Suprapubic skin (tissue), 4 donors: ENCODE measurements around the gene CD48. TPM values are rescaled to one million over a fixed set of nuclear protein-coding genes. Genes with fewer than 3 reads are reported as not detected.

ENCODE experiments used
- DNase-seq, 2 donors: peaks; one replicate each; pipeline ENCODE4 v3.0.0-alpha.2; 2019; ENCODE audit warnings: low spot score in 2 of 2
- H3K27ac ChIP-seq: fragments of 200-600 bp; sonication (generic); one replicate; pipeline ENCODE4 v1.5.1; 2019
- H3K27me3 ChIP-seq: fragments of 200-600 bp; sonication (generic); one replicate; pipeline ENCODE4 v1.5.1; 2019
- H3K36me3 ChIP-seq: fragments of 200-600 bp; sonication (generic); one replicate; pipeline ENCODE4 v1.5.1; 2019
- H3K4me1 ChIP-seq: fragments of 200-600 bp; sonication (generic); one replicate; pipeline ENCODE4 v1.5.1; 2019
- H3K4me3 ChIP-seq: fragments of 200-600 bp; sonication (generic); one replicate; pipeline ENCODE4 v1.5.1; 2019; ENCODE audit warnings: mild to moderate bottlenecking
- H3K9me3 ChIP-seq: fragments of 200-600 bp; sonication (generic); one replicate; pipeline ENCODE4 v1.5.1; 2019
- CTCF ChIP-seq, 2 donors: fragments of 200-600 bp in 1 of 2; fragments of 450-650 bp in 1 of 2; sonication (generic) in 1 of 2; IDR thresholded peaks; one replicate each; pipeline ENCODE4 v1.5.1; 2016 to 2019; ENCODE audit warnings: antibody characterized with exemption in 2 of 2, mild to moderate bottlenecking in 1 of 2, moderate library complexity in 1 of 2
- EP300 ChIP-seq: sonication (generic); formaldehyde crosslinking; IDR thresholded peaks from one replicate; pipeline ENCODE4 v1.6.1; 2017; ENCODE audit warnings: antibody characterized with exemption
- POLR2A ChIP-seq, 2 donors: fragments of 450-650 bp; IDR thresholded peaks; one replicate each; pipeline ENCODE4 v1.6.1; 2017; ENCODE audit warnings: antibody characterized with exemption in 2 of 2, mild to moderate bottlenecking in 2 of 2, moderate library complexity in 2 of 2
- POLR2AphosphoS5 ChIP-seq, 3 donors: sonication (generic); formaldehyde crosslinking; IDR thresholded peaks; one replicate each; pipeline ENCODE4 v1.6.1; 2017; ENCODE audit warnings: antibody characterized with exemption in 3 of 3
- WGBS: methylation state at CpG from one replicate; pipeline ENCODE4 v1.1.5; 2018; 5-methylcytosine and 5-hydroxymethylcytosine counted together
- total RNA-seq, 4 donors: library from RNA; depleted of rRNA; stranded (reverse); fragments of >200 nt; gene quantifications; one replicate each; pipeline ENCODE4 v1.1.0, GENCODE V29; 2016

Gene CD48
- total RNA-seq, 4 donors from 2014 or later, result 0.60 to 1.6 (median 1.0) TPM; not detected in 1

GRCh38 chr1:160726114-160726497 is 14.5 kb upstream of the CD48 start:
- peaks cover 22% of the 10 kb centered on the region for H3K4me1 ChIP-seq
- no peaks in the 10 kb centered on the region for H3K36me3 ChIP-seq
- WGBS, result 49% methylated on average over 3 of the region's 3 CpGs
- no peak for DNase-seq
- no peak overlapping the region for H3K4me3 ChIP-seq
- no peaks in the 10 kb centered on the region for H3K9me3 ChIP-seq
- H3K27ac ChIP-seq, result no peak overlapping the region
- no peak for TF ChIP-seq CTCF (IDR thresholded peaks at IDR 0.05)
- no peak for TF ChIP-seq EP300
- no peak for TF ChIP-seq POLR2AphosphoS5 (IDR thresholded peaks at IDR 0.05)
- TF ChIP-seq POLR2A (IDR thresholded peaks at IDR 0.05), result no peak
- H3K27me3 ChIP-seq, result no peaks in the 10 kb centered on the region

GRCh38 chr1:160724465-160725242 is 13.0 kb upstream of the CD48 start:
- Histone ChIP-seq H3K4me1 (peaks cover 22% of the 10 kb centered on the region), H3K27ac (no peak overlapping the region), H3K4me3 (no peak overlapping the region), H3K36me3 (no peaks in the 10 kb centered on the region), H3K27me3 (no peaks in the 10 kb centered on the region), H3K9me3 (no peaks in the 10 kb centered on the region)
- no peak for DNase-seq
- TF ChIP-seq CTCF (IDR thresholded peaks at IDR 0.05) (no peak), POLR2A (IDR thresholded peaks at IDR 0.05) (no peak), POLR2AphosphoS5 (IDR thresholded peaks at IDR 0.05) (no peak), EP300 (no peak)
- WGBS, result 66% methylated on average over 11 of the region's 11 CpGs

GRCh38 chr1:160723332-160723731 is 11.7 kb upstream of the CD48 start:
- H3K36me3 ChIP-seq, result no peaks in the 10 kb centered on the region
- WGBS, result 76% methylated on average over 2 of the region's 2 CpGs
- H3K9me3 ChIP-seq, result no peaks in the 10 kb centered on the region
- H3K27me3 ChIP-seq, result no peaks in the 10 kb centered on the region
- H3K4me1 ChIP-seq, result peaks cover 22% of the 10 kb centered on the region
- no peak overlapping the region for H3K27ac ChIP-seq
- TF ChIP-seq POLR2A (IDR thresholded peaks at IDR 0.05) (no peak), POLR2AphosphoS5 (IDR thresholded peaks at IDR 0.05) (no peak), EP300 (no peak), CTCF (IDR thresholded peaks at IDR 0.05) (no peak)
- DNase-seq, result no peak
- H3K4me3 ChIP-seq, result no peak overlapping the region

GRCh38 chr1:160722726-160723125 is 11.1 kb upstream of the CD48 start:
- TF ChIP-seq POLR2A (IDR thresholded peaks at IDR 0.05) (no peak), CTCF (IDR thresholded peaks at IDR 0.05) (no peak), EP300 (no peak), POLR2AphosphoS5 (IDR thresholded peaks at IDR 0.05) (no peak)
- Histone ChIP-seq H3K27me3 (no peaks in the 10 kb centered on the region), H3K4me3 (no peak overlapping the region), H3K27ac (no peak overlapping the region), H3K36me3 (no peaks in the 10 kb centered on the region), H3K9me3 (no peaks in the 10 kb centered on the region), H3K4me1 (peaks cover 18% of the 10 kb centered on the region)
- no peak for DNase-seq
- 72% methylated on average over 10 of the region's 10 CpGs for WGBS

- no peaks in the 10 kb centered on the region for H3K36me3 ChIP-seq
- no peak overlapping the region for H3K4me3 ChIP-seq
- DNase-seq, result no peak
- no peak for TF ChIP-seq EP300
- TF ChIP-seq POLR2AphosphoS5 (IDR thresholded peaks at IDR 0.05), result no peak
- no peak for TF ChIP-seq CTCF (IDR thresholded peaks at IDR 0.05)
- no peak for TF ChIP-seq POLR2A (IDR thresholded peaks at IDR 0.05)
- peaks cover 8% of the 10 kb centered on the region for H3K4me1 ChIP-seq
- no peaks in the 10 kb centered on the region for H3K27me3 ChIP-seq
- no peaks in the 10 kb centered on the region for H3K9me3 ChIP-seq
- no peak overlapping the region for H3K27ac ChIP-seq
These were observed 9.9 kb upstream of the CD48 start for GRCh38 chr1:160721473-160721872.
